Body of pancreas (tissue), 4 donors: ENCODE measurements around the gene NELFA.

Experiments used
- CTCF ChIP-seq, 7 experiments: fragments of 450-650 bp in 4 of 7; fragments of 200-600 bp in 3 of 7; sonication (generic) in 3 of 7; IDR thresholded peaks; one replicate each; pipeline ENCODE4 v1.5.1; 2016 to 2019; ENCODE audit warnings: antibody characterized with exemption in 7 of 7
- POLR2A ChIP-seq, 3 donors: fragments of 450-650 bp; IDR thresholded peaks; one replicate each; pipeline ENCODE4 v1.6.1; 2016; ENCODE audit warnings: antibody characterized with exemption in 3 of 3, mild to moderate bottlenecking in 2 of 3

DNA sequence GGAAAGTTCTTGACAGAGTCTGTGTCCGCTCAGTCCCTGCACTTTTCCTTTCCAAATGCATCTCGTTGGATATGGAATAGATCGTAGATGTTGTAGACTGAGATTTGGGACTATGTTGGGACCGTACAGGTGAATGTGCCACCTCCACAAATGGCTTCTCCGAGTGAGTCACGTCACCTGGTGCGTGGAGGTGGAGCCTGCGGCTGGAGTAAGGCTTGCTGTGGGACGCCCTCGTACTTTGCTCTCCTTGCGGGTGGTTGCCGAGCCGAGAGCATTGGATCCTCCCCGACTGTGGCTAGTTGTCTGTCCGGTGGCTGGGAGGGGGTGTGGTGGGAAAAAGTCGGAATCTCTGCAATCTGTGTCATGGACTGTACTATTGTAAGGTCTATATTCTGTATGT is 60.5 kb downstream of the NELFA start:
- no peak for TF ChIP-seq POLR2A (IDR thresholded peaks at IDR 0.05)
- no peak for TF ChIP-seq CTCF (IDR thresholded peaks at IDR 0.05)
